Kidney (tissue), 14 donors: ENCODE data around the gene VAT1L. TPM values are rescaled to one million over a fixed set of nuclear protein-coding genes. Genes with fewer than 3 reads are reported as not detected.
A peak's percentile ranks its signal among the peaks of the same experiment; 100 is the strongest.

Source experiments
- DNase-seq, 5 donors: peaks; one replicate each; pipeline ENCODE4 v3.0.0-alpha.2; 2013 to 2020
- FAIRE-seq: peaks from 2 replicates; lab custom pipeline; 2012; peaks lifted over from hg19 to GRCh38; lab: Jason Lieb, UNC
- H3K27ac ChIP-seq, 2 donors: one replicate each; pipeline ENCODE4 v1.7.0; 2013; ENCODE audit warnings: low read depth in 2 of 2, low read length in 2 of 2, inconsistent platforms in 1 of 2
- H3K27me3 ChIP-seq: one replicate; pipeline ENCODE4 v1.7.1; 2013; ENCODE audit warnings: low read length, inconsistent platforms; ENCODE audit not compliant: control insufficient read depth, insufficient read depth
- H3K36me3 ChIP-seq, 3 donors: one replicate each; pipeline versions ENCODE4 v1.7.0 to v1.7.1; 2013; ENCODE audit warnings: low read length in 3 of 3, control low read depth in 1 of 3, inconsistent platforms in 1 of 3; ENCODE audit not compliant: insufficient read depth in 3 of 3, control insufficient read depth in 2 of 3
- H3K4me1 ChIP-seq, 3 donors: one replicate each; pipeline versions ENCODE4 v1.7.0 to v1.7.1; 2013; ENCODE audit warnings: low read length in 3 of 3, inconsistent platforms in 1 of 3, low read depth in 1 of 3; ENCODE audit not compliant: control insufficient read depth in 2 of 3, insufficient read depth in 2 of 3
- H3K4me3 ChIP-seq, 3 donors: one replicate each; pipeline versions ENCODE4 v1.7.0 to v1.8.1; 2013; ENCODE audit warnings: low read length in 3 of 3, control low read depth in 1 of 3, inconsistent platforms in 1 of 3
- H3K9ac ChIP-seq, 3 donors: one replicate each; pipeline versions ENCODE4 v1.7.0 to v1.7.1; 2013; ENCODE audit warnings: low read length in 3 of 3, control low read depth in 1 of 3, inconsistent platforms in 1 of 3
- H3K9me3 ChIP-seq, 3 donors: one replicate each; pipeline versions ENCODE4 v1.7.0 to v1.7.1; 2013; ENCODE audit warnings: low read length in 3 of 3, control low read depth in 1 of 3, inconsistent platforms in 1 of 3; ENCODE audit not compliant: control insufficient read depth in 2 of 3, insufficient read depth in 1 of 3
- CTCF ChIP-seq: IDR thresholded peaks from 3 replicates; pipeline ENCODE4 v1.5.1; 2012; ENCODE audit warnings: mild to moderate bottlenecking, moderate library complexity, borderline replicate concordance; ENCODE audit not compliant: insufficient read depth; ENCODE audit errors: extremely low read depth
- intact Hi-C: fragments of 100-400 bp; cut with DNase I; formaldehyde crosslinking; loops from one replicate; pipeline ENCODE4 v1.11.1; 2022
- polyA plus RNA-seq: library from polyadenylated mRNA; stranded (reverse); fragments of 350-450 nt; fragmentation: Illumina TruSeq; extraction: RNeasy Lipid Tissue Mini Kit (QIAGEN cat#74804); gene quantifications from one replicate; pipeline ENCODE4 v1.2.3, GENCODE V29; 2014; ENCODE audit warnings: low read depth, low replicate concordance; ENCODE audit not compliant: insufficient read depth
- total RNA-seq: library from RNA; stranded (reverse); fragmentation: NEBNext Ultra II Directional; extraction: Animal tissue kit (Norgen Biotek cat#: 25700); gene quantifications from one replicate; pipeline ENCODE4 v1.2.1, GENCODE V29; 2021
- donor health status: control.
- donor health status: control.
- donor health status: control.
- donor health status: control.
- donor health status: control.
- donor health status: DM: yes; HTN: yes; CAD: no.
- donor health status: Normal renal cell carcinoma (clear cell type).

The VAT1L gene
- total and polyA plus RNA-seq, 2 donors from 2014 or later, result 0.85 to 4.5 TPM

- Histone ChIP-seq H3K9me3 (no peaks in the 10 kb centered on the region), H3K27me3 (no peaks in the 10 kb centered on the region), H3K9ac (no peak overlapping the region), H3K36me3 (no peaks in the 10 kb centered on the region), H3K27ac (no peak overlapping the region), H3K4me1 (peaks cover 0 to 3% (median 0%) of the 10 kb centered on the region in 3 donors), H3K4me3 (no peak overlapping the region)
- TF ChIP-seq CTCF, result no peak
- FAIRE-seq (no peak), DNase-seq (peak in 1 of 5 donors; percentile 26)
- intact Hi-C loops, result no loop called here
Measured at GRCh38 chr16:77898671-77899211, 110.4 kb downstream of the VAT1L start.

GRCh38 chr16:77899416-77899815, 111.1 kb downstream of the VAT1L start:
- H3K9me3 ChIP-seq, result no peaks in the 10 kb centered on the region
- DNase-seq, result no peak
- FAIRE-seq, result no peak
- no peak overlapping the region for H3K4me3 ChIP-seq
- intact Hi-C loops, result no loop called here
- H3K9ac ChIP-seq, result no peak overlapping the region
- no peak for TF ChIP-seq CTCF
- peaks cover 0 to 3% (median 0%) of the 10 kb centered on the region in 3 donors for H3K4me1 ChIP-seq
- H3K36me3 ChIP-seq, result no peaks in the 10 kb centered on the region
- no peak overlapping the region for H3K27ac ChIP-seq
- no peaks in the 10 kb centered on the region for H3K27me3 ChIP-seq

GRCh38 chr16:77905374-77905920, 117.1 kb downstream of the VAT1L start:
- H3K9me3 ChIP-seq, result no peaks in the 10 kb centered on the region
- no peaks in the 10 kb centered on the region for H3K27me3 ChIP-seq
- no peaks in the 10 kb centered on the region for H3K36me3 ChIP-seq
- H3K4me1 ChIP-seq, result no peaks in the 10 kb centered on the region
- no peak for TF ChIP-seq CTCF
- H3K27ac ChIP-seq, result no peak overlapping the region
- intact Hi-C loops, result no loop called here
- H3K4me3 ChIP-seq, result no peak overlapping the region
- H3K9ac ChIP-seq, result no peak overlapping the region
- no peak for FAIRE-seq
- no peak for DNase-seq
